A549 (cell line): ENCODE results near the gene KSR1. TPM values are rescaled to one million over a fixed set of nuclear protein-coding genes. Genes with fewer than 3 reads are reported as not detected.

Experiments used
- ATAC-seq, 2 experiments: fragments of 200-7000 bp in 1 of 2; fragments of >200 bp in 1 of 2; cut with Nextera tagmentation in 1 of 2; cut with Tn5 transposase in 1 of 2; 3 replicates each; pipeline versions ENCODE4 v1.8.0 to v1.9.1; 2018 to 2020; ENCODE audit warnings: mild to moderate bottlenecking in 1 of 2, moderate library complexity in 1 of 2
- CTCF ChIA-PET: fragments of 300-600 bp; sonication (Branson Sonifier 250); formaldehyde crosslinking; extraction: SDS; loops from one replicate; lab custom pipeline; 2021; ENCODE audit warnings: antibody characterized with exemption, inconsistent platforms; lab: Yijun Ruan, JAX
- POLR2A ChIA-PET: fragments of 350-600 bp; formaldehyde crosslinking; extraction: SDS; loops from one replicate; lab custom pipeline; 2021; ENCODE audit warnings: antibody characterized with exemption, inconsistent platforms; lab: Yijun Ruan, JAX
- DNase-seq, 2 experiments: peaks; one replicate each; pipeline versions ENCODE4 v3.0.0 to v3.0.0-alpha.2; 2011 to 2016; ENCODE audit warnings: low read depth in 1 of 2, low spot score in 1 of 2
- FAIRE-seq: peaks from 2 replicates; lab custom pipeline; 2011; peaks lifted over from hg19 to GRCh38; lab: Jason Lieb, UNC
- H3K27ac ChIP-seq, 2 experiments: fragments of >200 bp; sonication (Bioruptor Twin); formaldehyde crosslinking; 3 replicates each; pipeline ENCODE4 v1.5.1; 2016 to 2017
- H3K4me1 ChIP-seq: fragments of >200 bp; sonication (Bioruptor Twin); formaldehyde crosslinking; 3 replicates; pipeline ENCODE4 v1.6.1; 2016
- H3K4me2 ChIP-seq: fragments of >200 bp; sonication (Bioruptor Twin); formaldehyde crosslinking; 3 replicates; pipeline ENCODE4 v1.6.1; 2016
- H3K4me3 ChIP-seq: fragments of >200 bp; sonication (Bioruptor Twin); formaldehyde crosslinking; 3 replicates; pipeline ENCODE4 v1.5.1; 2016
- H3K9me3 ChIP-seq: fragments of >200 bp; sonication (Bioruptor Twin); formaldehyde crosslinking; 3 replicates; pipeline ENCODE4 v1.6.1; 2016
- ATOH8 ChIP-seq: fragments of 250-450 bp; sonication (Bioruptor Pico); IDR thresholded peaks from 2 replicates; pipeline ENCODE4 v1.5.0; 2020; ENCODE audit warnings: low read depth, mild to moderate bottlenecking, moderate library complexity
- CEBPB ChIP-seq, 2 experiments: fragments of >200 bp in 1 of 2; sonication (Bioruptor Twin) in 1 of 2; formaldehyde crosslinking in 1 of 2; IDR thresholded peaks; 2 replicates each; pipeline ENCODE4 v1.6.1; 2012 to 2016
- CHD2 ChIP-seq: fragments of 150-350 bp; IDR thresholded peaks from 2 replicates; pipeline ENCODE4 v1.6.1; 2014; ENCODE audit warnings: low read length; ENCODE audit not compliant: partially characterized antibody
- EHF ChIP-seq: fragments of 250-450 bp; sonication (Bioruptor Pico); IDR thresholded peaks from 2 replicates; pipeline ENCODE4 v1.5.0; 2020; ENCODE audit warnings: mild to moderate bottlenecking
- EP300 ChIP-seq, 2 experiments: fragments of >200 bp; sonication (Bioruptor Twin); formaldehyde crosslinking; IDR thresholded peaks; 2 replicates in 1 of 2; 3 replicates in 1 of 2; pipeline ENCODE4 v1.6.1; 2016 to 2017
- HDAC2 ChIP-seq: fragments of 200-600 bp; sonication (generic); IDR thresholded peaks from 2 replicates; pipeline ENCODE4 v1.6.1; 2016
- JUNB ChIP-seq: fragments of >200 bp; sonication (Bioruptor Twin); formaldehyde crosslinking; IDR thresholded peaks from 2 replicates; pipeline ENCODE4 v1.6.1; 2016
- KDM1A ChIP-seq: fragments of 200-600 bp; sonication (generic); IDR thresholded peaks from 2 replicates; pipeline ENCODE4 v1.6.1; 2016; ENCODE audit warnings: low read depth, mild to moderate bottlenecking
- KDM5A ChIP-seq: fragments of 200-600 bp; sonication (generic); IDR thresholded peaks from 2 replicates; pipeline ENCODE4 v1.6.1; 2016; ENCODE audit warnings: antibody characterized with exemption, mild to moderate bottlenecking
- MAFK ChIP-seq: fragments of 450-650 bp; IDR thresholded peaks from 2 replicates; pipeline ENCODE4 v1.6.1; 2014; ENCODE audit not compliant: partially characterized antibody
- MYC ChIP-seq: IDR thresholded peaks from 2 replicates; pipeline ENCODE4 v1.6.1; 2012; ENCODE audit warnings: mild to moderate bottlenecking, inconsistent platforms, low read length, improper control_type of control experiment, borderline replicate concordance
- NPAS2 ChIP-seq: fragments of 250-450 bp; sonication (Bioruptor Pico); IDR thresholded peaks from 2 replicates; pipeline ENCODE4 v1.8.0; 2022; ENCODE audit warnings: mild to moderate bottlenecking, moderate library complexity, borderline replicate concordance
- NR3C1 ChIP-seq: fragments of >200 bp; sonication (Bioruptor Twin); formaldehyde crosslinking; IDR thresholded peaks from 3 replicates; pipeline ENCODE4 v1.6.1; 2017
- ZC3H11A ChIP-seq: fragments of 450-650 bp; IDR thresholded peaks from 2 replicates; pipeline ENCODE4 v1.6.1; 2014; ENCODE audit warnings: antibody characterized with exemption, mild to moderate bottlenecking
- WGBS: methylation state at CpG from one replicate; pipeline ENCODE4 v1.1.6; 2017; ENCODE audit errors: missing lambda C conversion rate; 5-methylcytosine and 5-hydroxymethylcytosine counted together
- polyA plus RNA-seq, 4 experiments: library from polyadenylated mRNA; depleted of rRNA in 3 of 4; stranded (reverse); fragments of >200 nt; fragmentation: RNase III in 1 of 4; extraction: RNeasy Plus Mini Kit Qiagen cat#74134 plus additional on column Dnase treatment in 1 of 4; gene quantifications; 2 replicates in 3 of 4; 3 replicates in 1 of 4; pipeline ENCODE4 v1.2.3, GENCODE V29; 2011 to 2017
- TF ChIP-seq, protein P1 (sequence below): fragments of 150-350 bp; IDR thresholded peaks from 2 replicates; pipeline ENCODE4 v1.6.1; 2014; ENCODE audit warnings: low read depth, mild to moderate bottlenecking, low read length
- TF ChIP-seq, protein P2 (sequence below): fragments of 450-650 bp; IDR thresholded peaks from 2 replicates; pipeline ENCODE4 v1.6.1; 2014; ENCODE audit warnings: antibody characterized with exemption

Gene KSR1
- polyA plus RNA-seq, 2 of the 4 experiments (the other 2 are of a cell fraction) = 13.3 to 14.6 TPM

DNA sequence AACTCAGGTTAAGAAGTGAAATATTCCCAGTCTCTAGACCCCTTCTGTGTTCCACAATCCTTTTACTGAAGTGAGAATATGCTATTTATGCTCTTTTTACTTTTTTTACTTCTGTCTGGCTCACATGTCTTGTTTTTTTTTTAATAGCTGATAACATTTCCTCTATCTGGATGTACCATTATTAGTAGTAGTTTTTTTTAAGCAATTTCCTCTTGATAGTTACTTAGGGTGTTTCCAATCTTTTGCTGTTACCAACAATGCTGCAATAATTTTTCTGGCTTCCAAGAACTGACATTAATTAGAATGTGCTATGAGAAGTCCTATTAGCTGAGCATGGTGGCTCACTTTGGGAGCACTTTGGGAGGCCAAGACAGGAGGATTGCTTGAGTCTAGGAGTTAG is 32.0 kb downstream of the KSR1 start:
- no peak overlapping the region for H3K4me3 ChIP-seq
- H3K27ac ChIP-seq = peak overlapping the region in 1 of 2 experiments; percentile 63; a peak in 2 of 6 replicates
- FAIRE-seq (no peak), ATAC-seq (no peak), DNase-seq (no peak)
- H3K4me1 ChIP-seq = peaks cover 44% of the 10 kb centered on the region
- ChIA-PET CTCF (interaction anchor here (1.3 to 24.7 kb wide), 5 partner anchors 8 to 110 kb away, joined by 3 to 575 read pairs (median 4); no protein-coding TSS in a partner anchor), POLR2A (no interaction called here)
- no peak for TF ChIP-seq MYC
- H3K9me3 ChIP-seq = no peaks in the 10 kb centered on the region
- no peak overlapping the region for H3K4me2 ChIP-seq

DNA sequence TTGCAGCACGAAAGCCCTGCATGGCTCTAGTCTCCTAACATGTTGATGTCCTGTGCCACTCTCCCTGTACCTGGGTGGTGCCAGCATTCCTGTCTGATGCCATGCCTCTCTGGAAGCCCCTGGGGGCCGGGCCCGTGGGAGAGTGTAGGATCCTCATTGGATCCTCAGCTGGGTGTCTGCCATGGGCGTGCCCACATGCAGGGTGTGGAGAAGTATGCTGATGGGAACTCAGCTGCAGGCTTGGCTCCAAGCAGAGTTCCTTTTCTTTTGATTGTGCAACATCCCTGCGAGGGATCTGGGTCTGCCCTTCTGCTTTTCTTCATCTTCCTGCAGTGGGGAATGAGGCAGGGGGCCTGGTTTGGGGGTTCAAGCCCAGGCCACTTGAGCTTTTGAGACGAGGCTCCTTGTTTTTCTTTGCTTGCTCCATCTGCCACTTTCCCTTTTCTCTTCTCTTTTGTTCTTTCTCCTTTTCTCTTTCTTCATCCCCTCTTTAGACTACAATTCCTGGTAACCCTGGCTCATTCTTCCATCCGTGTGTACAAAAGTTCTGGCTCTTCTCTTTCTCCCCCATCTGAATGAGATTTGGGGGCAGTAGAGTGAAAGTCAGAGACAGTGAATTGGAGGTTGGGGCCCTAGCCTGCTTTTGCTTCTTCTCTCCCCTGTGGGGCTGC is 32.9 kb downstream of the KSR1 start:
- peak overlapping the region; percentile 25 to 63; a peak in 5 of 6 replicates for H3K27ac ChIP-seq
- peak; percentile 28 to 67 for DNase-seq
- no peaks in the 10 kb centered on the region for H3K9me3 ChIP-seq
- H3K4me1 ChIP-seq = peaks cover 53% of the 10 kb centered on the region
- H3K4me2 ChIP-seq = peak overlapping the region; percentile 42
- WGBS = 37% methylated on average over 7 of the region's 7 CpGs
- no peak for FAIRE-seq
- CTCF ChIA-PET = interaction anchor here (1.1 to 24.7 kb wide), 5 partner anchors 12 to 135 kb away, joined by 3 to 575 read pairs (median 4); partner anchors contain the start of gene KSR1
- POLR2A ChIA-PET = no interaction called here
- no peak overlapping the region for H3K4me3 ChIP-seq
- TF ChIP-seq CEBPB (IDR thresholded peaks at IDR 0.05) = peak; percentile 72 to 88; a peak in 3 of 4 replicates
- TF ChIP-seq MAFK = no peak
- TF ChIP-seq JUNB = no peak
- TF ChIP-seq ATOH8 = no peak
- no peak for TF ChIP-seq CHD2
- TF ChIP-seq, all 56 proteins: peak for 1
- ATAC-seq = peak; percentile 51 to 85; a peak in 5 of 6 replicates

- 92% methylated on average over 4 of the region's 4 CpGs for WGBS
- DNase-seq (no peak), FAIRE-seq (no peak), ATAC-seq (no peak)
- H3K4me1 ChIP-seq = peaks cover 61% of the 10 kb centered on the region
- no peak overlapping the region for H3K4me3 ChIP-seq
- no peaks in the 10 kb centered on the region for H3K9me3 ChIP-seq
- no peak overlapping the region for H3K4me2 ChIP-seq
- no peak for TF ChIP-seq KDM5A
- TF ChIP-seq, protein P1, sequence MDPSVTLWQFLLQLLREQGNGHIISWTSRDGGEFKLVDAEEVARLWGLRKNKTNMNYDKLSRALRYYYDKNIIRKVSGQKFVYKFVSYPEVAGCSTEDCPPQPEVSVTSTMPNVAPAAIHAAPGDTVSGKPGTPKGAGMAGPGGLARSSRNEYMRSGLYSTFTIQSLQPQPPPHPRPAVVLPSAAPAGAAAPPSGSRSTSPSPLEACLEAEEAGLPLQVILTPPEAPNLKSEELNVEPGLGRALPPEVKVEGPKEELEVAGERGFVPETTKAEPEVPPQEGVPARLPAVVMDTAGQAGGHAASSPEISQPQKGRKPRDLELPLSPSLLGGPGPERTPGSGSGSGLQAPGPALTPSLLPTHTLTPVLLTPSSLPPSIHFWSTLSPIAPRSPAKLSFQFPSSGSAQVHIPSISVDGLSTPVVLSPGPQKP = no peak
- TF ChIP-seq EHF (CRISPR knock-in tag) = no peak
- TF ChIP-seq EP300 (IDR thresholded peaks at IDR 0.05) = no peak
- TF ChIP-seq HDAC2 = no peak
- TF ChIP-seq NPAS2 (CRISPR knock-in tag) = no peak
- TF ChIP-seq NR3C1 = no peak
- TF ChIP-seq, protein P2, sequence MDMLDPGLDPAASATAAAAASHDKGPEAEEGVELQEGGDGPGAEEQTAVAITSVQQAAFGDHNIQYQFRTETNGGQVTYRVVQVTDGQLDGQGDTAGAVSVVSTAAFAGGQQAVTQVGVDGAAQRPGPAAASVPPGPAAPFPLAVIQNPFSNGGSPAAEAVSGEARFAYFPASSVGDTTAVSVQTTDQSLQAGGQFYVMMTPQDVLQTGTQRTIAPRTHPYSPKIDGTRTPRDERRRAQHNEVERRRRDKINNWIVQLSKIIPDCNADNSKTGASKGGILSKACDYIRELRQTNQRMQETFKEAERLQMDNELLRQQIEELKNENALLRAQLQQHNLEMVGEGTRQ = no peak
- TF ChIP-seq MAFK = no peak
- ChIA-PET POLR2A (no interaction called here), CTCF (interaction anchor here (0.6 to 24.7 kb wide), 5 partner anchors 8 to 391 kb away, joined by 3 to 575 read pairs (median 4); partner anchors contain the start of gene KSR1)
- no peak overlapping the region for H3K27ac ChIP-seq
Observed at GRCh38 chr17:27490391-27490790, 34.1 kb downstream of the KSR1 start.

DNA sequence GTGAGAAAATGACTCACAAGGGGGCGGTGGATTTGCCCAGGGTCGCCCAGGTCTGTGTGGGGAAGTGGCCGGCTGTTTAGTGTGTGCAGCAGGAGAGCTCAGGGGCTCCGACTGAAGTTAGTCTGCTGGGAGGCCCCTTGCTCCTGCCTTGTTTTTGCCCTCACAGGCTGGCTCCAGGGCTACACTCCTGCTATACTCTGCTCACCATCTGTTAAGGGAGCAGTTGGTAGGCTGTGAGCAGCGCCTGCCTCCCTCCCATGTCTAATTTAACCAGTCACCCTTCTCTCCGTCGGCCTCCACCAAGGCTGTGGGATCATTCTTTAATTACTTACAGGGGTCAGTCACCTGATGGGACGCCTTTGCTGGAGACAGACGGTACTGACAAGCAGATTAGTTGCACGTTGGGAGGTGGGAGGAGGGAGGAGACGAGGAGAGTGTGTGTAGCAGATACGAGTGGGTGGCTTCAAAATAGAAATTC is 35.5 kb downstream of the KSR1 start:
- Histone ChIP-seq H3K4me3 (no peak overlapping the region), H3K9me3 (no peaks in the 10 kb centered on the region), H3K4me2 (no peak overlapping the region), H3K27ac (peak overlapping the region in 1 of 2 experiments; percentile 53; a peak in 3 of 6 replicates), H3K4me1 (peaks cover 70% of the 10 kb centered on the region)
- FAIRE-seq (no peak), DNase-seq (no peak), ATAC-seq (no peak)
- POLR2A ChIA-PET = no interaction called here
- TF ChIP-seq MAFK (no peak), EHF (CRISPR knock-in tag) (no peak), ZC3H11A (no peak), JUNB (no peak), KDM1A (no peak)
- 80% methylated on average over 12 of the region's 12 CpGs for WGBS
- CTCF ChIA-PET = interaction anchor here (0.6 to 24.7 kb wide), 8 partner anchors 10 to 254 kb away, joined by 3 to 575 read pairs (median 10); no protein-coding TSS in a partner anchor
